SK-N-SH (cell line): ENCODE results near the gene BZW2.

Experiments used
- CTCF ChIP-seq: fragments of 200-600 bp; sonication (generic); IDR thresholded peaks from 2 replicates; pipeline ENCODE4 v1.6.1; 2017; ENCODE audit warnings: antibody characterized with exemption, mild to moderate bottlenecking, moderate library complexity
- EP300 ChIP-seq, 2 experiments: IDR thresholded peaks; 2 replicates each; pipeline versions ENCODE4 v1.4.0 to v1.6.1; 2012; ENCODE audit warnings: borderline replicate concordance in 1 of 2, low read depth in 1 of 2, low read length in 1 of 2
- NFIC ChIP-seq: IDR thresholded peaks from 2 replicates; pipeline ENCODE4 v1.4.0; 2012; ENCODE audit warnings: borderline replicate concordance
- POLR2AphosphoS5 ChIP-seq: IDR thresholded peaks from 2 replicates; pipeline ENCODE4 v1.6.1; 2012; ENCODE audit warnings: low read depth, low read length
- REST ChIP-seq: IDR thresholded peaks from 2 replicates; pipeline ENCODE4 v1.6.1; 2012; ENCODE audit warnings: mild to moderate bottlenecking, low read depth, low read length, moderate library complexity
- USF1 ChIP-seq: IDR thresholded peaks from 2 replicates; pipeline ENCODE4 v1.4.0; 2012; ENCODE audit warnings: low read depth, borderline replicate concordance

- TF ChIP-seq CTCF (no peak), REST (no peak), NFIC (no peak), EP300 (IDR thresholded peaks at IDR 0.05; ENCODE audit: borderline replicate concordance in 1 of 2, low read depth in 1 of 2, low read length in 1 of 2) (no peak), POLR2AphosphoS5 (no peak), USF1 (no peak)
These were observed 1.5 kb downstream of the BZW2 start for GRCh38 chr7:16647435-16647960.
